ENCODE data around the gene HYAL3. TPM values are rescaled to one million over a fixed set of nuclear protein-coding genes. Genes with fewer than 3 reads are reported as not detected.
A peak's percentile ranks its signal among the peaks of the same experiment; 100 is the strongest.

The HYAL3 gene
- total and polyA plus RNA-seq, 2 of the 13 experiments (the other 11 are each of a cell fraction or from before 2014, with no cell fraction given) = 5.5 to 10.4 TPM

DNA sequence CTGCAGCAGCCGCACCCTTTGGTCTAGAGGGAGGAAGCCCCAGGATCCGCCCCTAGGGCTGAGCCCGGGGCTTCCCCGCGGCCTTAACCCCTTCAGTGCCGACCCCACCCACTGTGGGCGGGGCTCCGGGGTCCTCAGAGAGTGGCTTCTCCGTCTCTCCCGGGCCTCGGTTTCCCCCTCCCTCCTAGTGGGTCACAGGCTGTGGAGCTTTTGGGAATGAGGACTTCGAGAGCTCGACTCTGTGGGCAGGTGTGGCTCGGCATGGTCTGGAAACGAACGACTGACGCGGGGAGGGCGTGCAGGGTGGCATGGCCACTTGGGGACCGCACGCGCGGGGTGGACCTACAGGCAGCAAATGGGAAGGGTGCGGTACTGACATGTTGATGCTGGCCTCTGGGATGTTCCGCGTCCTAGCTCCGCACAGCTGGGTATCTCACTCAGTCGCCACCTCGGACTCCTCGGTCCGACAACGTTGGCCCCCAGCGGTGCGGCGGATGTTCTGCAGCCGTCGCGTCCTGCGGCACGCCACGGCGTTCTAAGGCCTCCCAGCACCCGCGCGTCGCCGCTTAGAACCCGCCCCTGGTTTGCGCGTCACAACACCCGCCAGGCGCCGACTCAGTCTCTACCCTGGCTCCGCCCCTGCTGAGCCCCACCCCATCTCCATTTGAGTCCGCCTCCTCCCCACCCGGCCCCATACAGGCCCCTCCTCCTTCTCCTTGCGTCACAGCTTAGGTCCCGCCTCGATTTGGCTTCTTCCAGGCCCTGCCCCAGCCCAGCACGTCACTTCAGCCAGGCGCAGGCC, at the start of gene HYAL3, which contains the start of gene NAA80 (continued):
- no peak; the same call in 1 of the 2 replicates for TF ChIP-seq ETV5 (CRISPR knock-in tag; IDR thresholded peaks at IDR 0.05; ENCODE audit: borderline replicate concordance)
- 0 out of 2 replicates have a peak, but pooled peaks have one; percentile 49 for TF ChIP-seq ZBTB20 (CRISPR knock-in tag; IDR thresholded peaks at IDR 0.05; ENCODE audit: borderline replicate concordance, low read depth)
- no peak for TF ChIP-seq IKZF1 (IDR thresholded peaks at IDR 0.05)
- peak; percentile 59 for TF ChIP-seq U2AF1 (optimal IDR thresholded peaks at IDR 0.05; ENCODE audit: low read depth, low read length)
- 0 out of 2 replicates have a peak, but pooled peaks have one; percentile 52 for TF ChIP-seq ZNF678 (CRISPR knock-in tag; IDR thresholded peaks at IDR 0.05)
- TF ChIP-seq, protein P1, sequence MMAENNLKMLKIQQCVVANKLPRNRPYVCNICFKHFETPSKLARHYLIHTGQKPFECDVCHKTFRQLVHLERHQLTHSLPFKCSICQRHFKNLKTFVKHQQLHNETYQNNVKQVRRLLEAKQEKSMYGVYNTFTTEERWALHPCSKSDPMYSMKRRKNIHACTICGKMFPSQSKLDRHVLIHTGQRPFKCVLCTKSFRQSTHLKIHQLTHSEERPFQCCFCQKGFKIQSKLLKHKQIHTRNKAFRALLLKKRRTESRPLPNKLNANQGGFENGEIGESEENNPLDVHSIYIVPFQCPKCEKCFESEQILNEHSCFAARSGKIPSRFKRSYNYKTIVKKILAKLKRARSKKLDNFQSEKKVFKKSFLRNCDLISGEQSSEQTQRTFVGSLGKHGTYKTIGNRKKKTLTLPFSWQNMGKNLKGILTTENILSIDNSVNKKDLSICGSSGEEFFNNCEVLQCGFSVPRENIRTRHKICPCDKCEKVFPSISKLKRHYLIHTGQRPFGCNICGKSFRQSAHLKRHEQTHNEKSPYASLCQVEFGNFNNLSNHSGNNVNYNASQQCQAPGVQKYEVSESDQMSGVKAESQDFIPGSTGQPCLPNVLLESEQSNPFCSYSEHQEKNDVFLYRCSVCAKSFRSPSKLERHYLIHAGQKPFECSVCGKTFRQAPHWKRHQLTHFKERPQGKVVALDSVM (CRISPR knock-in tag; IDR thresholded peaks at IDR 0.05) = 0 out of 2 replicates have a peak, but pooled peaks have one; percentile 38
- TF ChIP-seq ZNF883 (CRISPR knock-in tag; IDR thresholded peaks at IDR 0.05; ENCODE audit: not compliant biosample characterization) = no peak
- TF ChIP-seq IRX3 (CRISPR knock-in tag; IDR thresholded peaks at IDR 0.05; ENCODE audit: borderline replicate concordance, low read depth) = no peak
- TF ChIP-seq HNF4A (CRISPR knock-in tag; IDR thresholded peaks at IDR 0.05) = no peak
- TF ChIP-seq EP300 (IDR thresholded peaks at IDR 0.05; ENCODE audit: low read depth in 2 of 2, low read length in 2 of 2) = no peak
- TF ChIP-seq EP300 (CRISPR knock-in tag; IDR thresholded peaks at IDR 0.05; ENCODE audit: borderline replicate concordance) = no peak
- peak; percentile 67; the same call in 1 of the 2 replicates for TF ChIP-seq GFI1 (CRISPR knock-in tag; IDR thresholded peaks at IDR 0.05; ENCODE audit: borderline replicate concordance)
- TF ChIP-seq TBX3 (IDR thresholded peaks at IDR 0.05; ENCODE audit: borderline replicate concordance) = peak; percentile 33; the same call in 1 of the 2 replicates
- TF ChIP-seq ZNF580 (CRISPR knock-in tag; IDR thresholded peaks at IDR 0.05; ENCODE audit: borderline replicate concordance, low read depth) = no peak; the same call in none of the 2 replicates
- TF ChIP-seq FOSL1 (CRISPR knock-in tag; IDR thresholded peaks at IDR 0.05; ENCODE audit: borderline replicate concordance) = no peak
- no peak for TF ChIP-seq ZFP36L2 (CRISPR knock-in tag; IDR thresholded peaks at IDR 0.05)
- no peak for TF ChIP-seq ELF4 (CRISPR knock-in tag; IDR thresholded peaks at IDR 0.05; ENCODE audit: borderline replicate concordance)
- TF ChIP-seq ZNF296 (CRISPR knock-in tag; conservative IDR thresholded peaks at IDR 0.05) = no peak
- TF ChIP-seq DNMT1 (CRISPR knock-in tag; IDR thresholded peaks at IDR 0.05) = no peak
- TF ChIP-seq, protein P2, sequence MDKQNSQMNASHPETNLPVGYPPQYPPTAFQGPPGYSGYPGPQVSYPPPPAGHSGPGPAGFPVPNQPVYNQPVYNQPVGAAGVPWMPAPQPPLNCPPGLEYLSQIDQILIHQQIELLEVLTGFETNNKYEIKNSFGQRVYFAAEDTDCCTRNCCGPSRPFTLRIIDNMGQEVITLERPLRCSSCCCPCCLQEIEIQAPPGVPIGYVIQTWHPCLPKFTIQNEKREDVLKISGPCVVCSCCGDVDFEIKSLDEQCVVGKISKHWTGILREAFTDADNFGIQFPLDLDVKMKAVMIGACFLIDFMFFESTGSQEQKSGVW (CRISPR knock-in tag; IDR thresholded peaks at IDR 0.05; ENCODE audit: borderline replicate concordance) = no peak
- no peak; the same call in 1 of the 2 replicates for TF ChIP-seq ZNF780A (CRISPR knock-in tag; IDR thresholded peaks at IDR 0.05)
- no peak for TF ChIP-seq NBN (conservative IDR thresholded peaks at IDR 0.05)
- TF ChIP-seq, protein P3, sequence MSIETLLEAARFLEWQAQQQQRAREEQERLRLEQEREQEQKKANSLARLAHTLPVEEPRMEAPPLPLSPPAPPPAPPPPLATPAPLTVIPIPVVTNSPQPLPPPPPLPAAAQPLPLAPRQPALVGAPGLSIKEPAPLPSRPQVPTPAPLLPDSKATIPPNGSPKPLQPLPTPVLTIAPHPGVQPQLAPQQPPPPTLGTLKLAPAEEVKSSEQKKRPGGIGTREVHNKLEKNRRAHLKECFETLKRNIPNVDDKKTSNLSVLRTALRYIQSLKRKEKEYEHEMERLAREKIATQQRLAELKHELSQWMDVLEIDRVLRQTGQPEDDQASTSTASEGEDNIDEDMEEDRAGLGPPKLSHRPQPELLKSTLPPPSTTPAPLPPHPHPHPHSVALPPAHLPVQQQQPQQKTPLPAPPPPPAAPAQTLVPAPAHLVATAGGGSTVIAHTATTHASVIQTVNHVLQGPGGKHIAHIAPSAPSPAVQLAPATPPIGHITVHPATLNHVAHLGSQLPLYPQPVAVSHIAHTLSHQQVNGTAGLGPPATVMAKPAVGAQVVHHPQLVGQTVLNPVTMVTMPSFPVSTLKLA (IDR thresholded peaks at IDR 0.05) = peak; percentile 29
- peak; percentile 78 for TF ChIP-seq CBFB (CRISPR knock-in tag; IDR thresholded peaks at IDR 0.05)
- TF ChIP-seq KLF12 (CRISPR knock-in tag; IDR thresholded peaks at IDR 0.05; ENCODE audit: borderline replicate concordance) = no peak; the same call in none of the 2 replicates
- peak; percentile 6; the same call in 1 of the 2 replicates for TF ChIP-seq ZNF589 (CRISPR knock-in tag; conservative IDR thresholded peaks at IDR 0.05)
